Fibroblast of peridontal ligament (primary cell): ENCODE data around the gene INSL3.

ENCODE experiments used
- DNase-seq: peaks from one replicate; pipeline ENCODE4 v3.0.0-alpha.2; 2010; ENCODE audit errors: extremely low read depth

The INSL3 gene

DNA sequence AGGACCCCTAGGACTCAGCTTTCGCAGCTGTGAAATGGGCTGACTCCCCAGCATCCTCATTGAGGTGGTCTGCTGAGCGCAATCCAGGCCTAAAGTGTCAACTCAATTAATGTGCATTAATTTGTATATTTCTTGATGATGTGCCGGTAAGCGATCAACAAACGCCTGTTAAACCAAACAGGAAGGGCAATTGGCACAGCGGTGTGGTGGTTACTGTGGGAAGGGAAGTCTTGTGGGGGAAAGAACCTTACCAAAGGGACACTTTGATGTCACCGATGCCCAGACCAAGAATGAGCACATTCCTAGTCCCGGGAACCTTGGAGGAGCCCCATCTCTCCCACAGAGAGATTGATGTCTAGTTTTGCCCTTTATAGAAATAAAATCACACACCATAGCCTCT, 24.8 kb upstream of the INSL3 start:
- DNase-seq, result no peak

DNA sequence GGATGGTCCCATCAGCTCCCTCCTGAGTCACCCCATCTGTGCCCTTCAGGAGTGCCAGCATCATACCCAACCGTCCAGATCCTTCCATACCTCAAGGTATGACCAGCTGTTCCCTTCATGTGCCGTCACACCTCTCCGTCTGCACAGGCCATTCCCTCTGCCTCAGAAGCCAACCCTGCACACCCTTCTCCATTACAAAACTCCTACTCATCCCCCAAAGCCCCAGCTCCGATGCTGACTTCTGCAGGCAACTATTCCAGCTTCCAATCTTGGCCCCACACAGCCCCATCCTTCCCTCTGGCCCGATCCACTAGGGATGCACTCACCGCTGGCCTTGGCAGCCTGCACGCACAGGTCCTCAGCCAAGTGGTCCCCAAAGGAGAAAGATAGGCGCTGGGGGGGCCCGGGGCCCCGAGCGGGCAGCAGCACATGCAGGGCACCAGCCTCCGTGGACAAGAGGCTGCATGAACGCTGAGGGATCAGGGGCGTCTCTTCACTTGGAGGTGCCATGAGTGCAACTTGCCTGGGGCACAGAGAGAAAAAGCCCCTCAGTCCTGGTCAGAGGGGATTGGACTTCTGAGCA, 22.7 kb upstream of the INSL3 start:
- no peak for DNase-seq

- DNase-seq, result no peak
These were observed 22.0 kb upstream of the INSL3 start for GRCh38 chr19:17843292-17843827.

GRCh38 chr19:17842663-17843291, 21.5 kb upstream of the INSL3 start:
- DNase-seq, result no peak

DNA sequence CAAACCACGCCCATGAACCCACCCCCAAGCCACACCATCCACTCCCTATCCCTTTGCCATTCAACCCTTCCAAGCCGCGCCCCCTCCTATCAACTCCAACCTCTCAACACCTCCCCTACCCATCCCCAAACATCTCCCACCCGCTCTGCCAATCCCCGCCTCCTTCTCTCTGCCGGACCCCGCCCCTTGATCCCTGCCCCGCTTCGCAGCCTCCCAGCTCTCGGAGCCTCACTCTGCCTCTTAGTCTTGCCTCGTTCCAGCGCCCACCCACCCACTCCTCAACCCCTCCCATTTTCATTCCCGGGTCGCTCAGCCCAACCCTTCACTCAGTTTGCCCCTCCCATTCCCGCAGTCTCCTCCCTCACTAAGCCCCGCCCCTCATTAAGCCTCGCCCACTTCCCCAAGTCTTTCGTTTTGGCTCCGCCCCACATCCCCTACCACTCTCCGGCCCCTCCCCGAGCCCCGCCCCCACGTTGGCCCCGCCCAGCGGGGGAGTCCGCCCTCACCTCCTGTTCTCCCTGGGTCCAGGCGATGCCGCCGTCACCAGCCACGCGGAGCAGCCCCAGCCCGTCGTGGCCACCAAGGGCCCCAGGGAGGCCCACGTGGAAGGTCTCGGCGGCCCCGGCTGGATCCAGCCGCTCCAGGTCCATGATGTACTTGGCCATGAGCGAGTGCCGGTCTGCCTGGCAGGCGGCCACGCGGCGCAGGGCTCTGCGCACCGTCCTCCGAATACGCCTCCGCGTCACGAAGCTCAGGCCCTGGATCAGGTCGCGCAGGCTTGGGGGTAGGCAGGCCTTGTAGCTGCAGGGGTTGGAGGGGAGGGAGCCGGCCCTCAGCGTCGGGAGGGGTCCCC, 20.7 kb upstream of the INSL3 start:
- DNase-seq, result peak; percentile 54

DNA sequence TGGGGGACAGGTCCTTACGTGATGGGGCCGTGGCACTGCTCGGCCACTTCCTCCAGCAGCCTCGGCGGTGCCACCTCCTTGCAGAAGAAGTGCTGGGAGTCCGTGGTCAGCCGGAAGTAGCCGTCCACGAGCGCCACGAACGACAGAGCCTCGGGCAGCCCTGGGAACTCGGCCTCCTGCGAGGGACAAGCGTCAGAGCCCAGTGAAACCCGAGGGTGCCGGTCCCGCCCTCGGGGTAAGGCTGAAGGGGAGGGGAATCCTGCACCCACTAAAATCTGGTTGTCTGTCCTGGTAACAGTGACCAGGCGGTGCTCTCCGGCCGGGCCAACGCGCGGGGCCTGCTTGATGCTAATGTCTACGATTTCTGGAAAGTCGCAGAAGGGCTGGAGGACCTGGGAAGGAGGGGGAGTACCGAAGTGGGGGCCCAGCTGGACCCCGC, 20.1 kb upstream of the INSL3 start:
- no peak for DNase-seq

DNA sequence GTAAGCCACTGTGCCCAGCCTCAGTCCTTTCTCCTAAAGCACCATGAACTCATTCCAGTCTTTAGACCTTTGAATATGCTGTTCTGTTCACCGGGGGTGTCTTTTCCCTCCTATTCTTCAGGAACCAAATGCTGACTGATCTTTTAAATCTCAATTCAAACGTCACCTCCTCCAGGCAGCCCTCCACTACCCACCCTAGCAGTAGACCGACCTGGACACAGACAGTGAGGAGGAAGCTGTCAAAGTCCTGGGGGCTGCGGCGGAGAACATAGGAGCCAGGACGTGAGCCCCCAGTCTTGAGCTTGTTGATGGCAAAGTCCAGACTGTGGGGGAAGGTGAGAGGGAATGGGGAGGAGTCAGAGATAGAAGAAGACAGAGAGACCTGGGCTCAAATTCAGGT, 18.7 kb upstream of the INSL3 start:
- DNase-seq, result no peak

DNA sequence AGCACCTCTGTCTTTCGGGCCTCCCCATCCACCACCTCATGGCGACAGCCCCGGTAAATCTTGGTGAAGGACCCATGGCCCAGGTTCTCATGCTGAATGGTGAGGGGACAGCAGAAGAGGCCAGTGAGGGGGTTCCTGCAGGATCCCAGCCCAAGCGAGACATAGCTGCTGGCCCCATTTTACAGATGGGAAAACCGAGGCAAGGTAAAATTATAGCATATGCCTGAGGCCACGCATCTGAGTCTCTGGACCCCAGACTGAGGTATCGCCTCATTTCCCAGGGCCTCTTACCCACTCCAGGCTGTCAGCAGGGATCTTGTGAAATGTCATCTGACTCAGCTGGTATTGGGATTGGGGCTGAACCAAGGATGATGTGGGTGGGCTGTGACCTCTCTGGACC, 16.7 kb upstream of the INSL3 start:
- DNase-seq, result no peak

- no peak for DNase-seq
These were observed 15.2 kb upstream of the INSL3 start for GRCh38 chr19:17836530-17836929.

GRCh38 chr19:17835182-17836006, 14.1 kb upstream of the INSL3 start:
- DNase-seq, result no peak

DNA sequence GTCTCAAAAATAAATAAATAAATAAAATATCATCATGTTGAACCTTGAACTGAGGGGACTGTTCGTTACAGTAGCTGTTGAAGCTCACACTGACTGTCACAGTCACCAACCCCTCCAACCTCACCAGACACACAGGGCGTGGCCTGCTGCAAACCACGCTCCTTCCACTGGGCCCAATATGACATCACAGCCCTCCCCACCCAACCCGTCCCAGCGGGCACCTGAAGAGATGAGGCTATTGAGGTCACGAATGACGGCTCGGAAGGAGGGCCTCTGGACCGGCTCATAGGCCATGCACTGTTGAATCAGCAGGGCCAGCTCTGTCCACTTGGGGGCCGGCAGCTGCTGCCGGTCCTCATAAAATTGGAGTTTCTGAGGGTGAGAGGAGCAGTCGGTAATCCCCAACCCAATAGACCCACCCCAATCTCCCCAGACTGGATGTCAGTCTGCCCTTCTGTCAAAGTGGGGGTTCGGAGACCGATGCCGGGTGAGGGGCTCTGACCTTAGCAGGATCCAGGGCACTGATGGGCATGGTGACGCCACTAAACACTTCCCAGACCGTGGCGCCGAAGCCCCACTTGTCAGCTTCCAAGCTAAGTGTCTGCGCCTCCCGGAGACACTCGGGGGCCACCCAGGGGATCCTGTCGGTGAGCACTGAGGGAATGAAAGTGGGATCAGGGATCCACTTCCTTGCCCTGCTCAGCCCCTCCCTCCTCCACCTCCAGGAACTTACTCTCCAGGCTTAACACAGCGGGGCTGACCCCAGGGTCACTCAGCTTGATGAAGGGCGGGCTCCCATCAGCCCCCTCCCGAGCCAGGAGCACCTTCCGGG, 13.2 kb upstream of the INSL3 start:
- DNase-seq, result no peak

DNA sequence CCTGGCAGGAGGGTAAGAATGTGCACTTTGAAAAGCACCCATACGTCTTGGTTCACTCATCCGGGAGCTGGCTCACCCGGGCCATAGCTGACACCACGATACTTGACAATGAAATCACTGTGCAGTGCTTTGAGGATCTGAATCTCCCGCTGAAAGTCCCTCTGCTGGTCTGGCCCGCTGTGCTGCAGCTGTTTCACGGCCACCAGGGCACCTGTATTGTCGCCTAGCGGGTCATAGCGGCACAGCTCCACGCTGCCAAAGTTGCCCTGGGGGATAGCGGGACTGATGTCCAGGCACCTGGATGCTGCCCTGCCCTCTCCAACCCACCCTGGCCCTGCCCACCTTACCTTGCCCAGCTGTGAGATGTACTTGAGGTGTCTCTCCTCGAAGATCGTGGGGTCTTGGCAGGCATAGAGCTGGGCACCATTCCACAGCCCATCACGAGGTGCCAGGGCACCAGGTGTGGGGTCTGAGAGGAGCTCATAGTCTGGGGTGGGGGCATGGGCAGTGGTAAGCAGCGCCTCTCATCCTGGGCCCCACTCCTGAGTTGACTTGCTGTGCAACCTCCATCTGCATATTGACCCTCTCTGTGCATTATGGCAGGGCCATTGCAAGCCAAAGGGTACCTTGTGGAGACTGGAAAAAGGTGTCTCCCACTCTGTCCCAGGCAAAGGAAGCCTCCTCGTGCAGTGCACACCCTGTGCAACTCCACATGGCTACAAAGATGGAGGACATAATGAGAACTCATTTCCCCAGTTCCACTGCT, 11.3 kb upstream of the INSL3 start:
- no peak for DNase-seq

- no peak for DNase-seq
These were observed 10.1 kb upstream of the INSL3 start for GRCh38 chr19:17831419-17831888.

DNA sequence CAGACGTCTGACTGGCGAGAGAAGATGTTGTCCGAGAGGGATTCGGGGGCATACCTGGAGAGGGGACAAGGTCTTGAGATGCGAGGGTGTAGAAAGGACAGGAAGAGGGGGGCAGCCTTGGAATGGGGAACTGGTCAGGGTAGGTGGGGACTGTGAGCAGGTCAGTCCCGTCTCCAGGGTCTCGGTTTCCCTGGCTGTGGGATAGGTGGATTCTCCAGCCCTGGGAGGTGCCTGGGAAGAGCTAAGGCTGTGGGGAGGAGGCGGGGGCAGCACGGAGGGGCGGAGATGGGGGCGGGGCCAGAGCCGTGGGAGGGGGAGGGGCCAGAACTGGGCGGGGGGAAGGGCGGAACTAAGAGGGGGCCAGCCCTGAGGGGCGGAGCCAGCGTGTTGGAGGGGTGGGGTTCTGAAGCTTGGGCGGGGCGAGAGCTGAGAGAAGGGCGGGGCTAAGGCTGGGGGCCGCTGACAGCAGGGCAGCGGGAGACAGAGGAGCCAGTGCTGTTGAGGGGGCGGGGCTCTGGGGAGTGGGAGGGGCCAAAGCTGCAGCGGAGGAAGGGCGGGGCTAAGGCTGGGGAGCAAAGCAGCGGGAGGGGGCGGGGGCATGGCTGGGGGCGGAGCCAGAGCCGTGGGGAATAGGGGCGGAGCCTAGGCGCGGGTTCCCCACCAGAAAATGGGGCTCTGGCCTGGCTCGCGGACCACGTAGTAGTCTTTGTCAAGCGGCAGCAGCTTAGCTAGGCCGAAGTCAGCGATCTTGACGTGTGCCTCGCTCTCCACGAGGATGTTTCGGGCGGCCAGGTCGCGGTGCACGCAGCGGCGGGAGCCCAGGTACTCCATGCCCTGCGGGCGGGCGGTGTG, 9.5 kb upstream of the INSL3 start:
- DNase-seq, result no peak

GRCh38 chr19:17829855-17830566, 8.7 kb upstream of the INSL3 start:
- DNase-seq, result no peak

DNA sequence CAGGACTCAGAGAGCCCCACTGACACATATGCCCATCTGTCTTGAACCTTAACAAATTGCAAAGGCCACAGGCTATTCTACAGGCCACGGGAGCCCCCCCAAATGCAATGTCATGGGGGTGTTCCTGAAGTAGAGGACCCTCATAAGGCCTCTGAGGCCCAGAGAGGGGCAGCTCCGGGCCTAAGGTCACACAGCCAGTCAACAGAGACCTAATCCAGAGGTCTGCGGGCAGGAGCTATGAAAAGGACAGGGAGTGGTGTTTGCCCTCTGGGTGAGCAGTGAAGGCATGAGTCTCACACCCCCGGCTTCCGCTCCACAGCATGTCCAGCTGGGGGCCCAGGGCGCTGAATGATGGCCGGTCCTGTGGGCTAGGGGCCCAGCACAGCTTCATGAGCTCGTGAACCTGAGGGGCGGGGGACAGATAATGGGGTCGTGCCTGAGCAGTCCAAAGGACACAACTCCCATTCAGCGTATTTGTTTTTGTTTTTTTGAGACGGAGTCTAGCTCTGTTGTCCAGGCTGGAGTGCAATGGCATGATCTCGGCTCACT, 5.3 kb upstream of the INSL3 start:
- no peak for DNase-seq

- DNase-seq, result no peak
These were observed 3.0 kb upstream of the INSL3 start for GRCh38 chr19:17824339-17824738.
